ENCODE data around the gene POP4.

DNA sequence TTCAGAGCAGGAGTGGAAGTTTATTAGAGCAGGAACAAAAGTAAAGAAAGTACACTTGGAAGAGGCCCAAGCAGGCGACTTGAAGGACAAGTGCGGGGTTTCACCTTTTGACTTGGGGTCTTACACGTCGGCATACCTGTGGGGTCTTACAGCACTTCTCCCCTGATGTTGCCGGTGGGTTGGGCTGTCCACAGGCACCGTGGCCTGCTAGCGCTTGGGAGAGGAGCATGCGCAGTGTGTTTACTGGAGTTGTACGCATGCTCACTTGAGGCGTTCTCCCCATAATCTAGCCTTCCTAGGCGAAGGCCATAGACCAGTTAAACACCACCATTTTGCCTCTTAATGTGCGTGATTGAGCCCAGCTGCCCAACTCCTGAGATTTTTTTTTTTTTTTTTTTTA is 34.1 kb downstream of the POP4 start:
- TF ChIP-seq CTCF (IDR thresholded peaks at IDR 0.05; ENCODE audit: low read length) = no peak
- TF ChIP-seq EZH2 (IDR thresholded peaks at IDR 0.05; ENCODE audit: borderline replicate concordance, low read length) = no peak
